ENCODE results near the gene RIN1.

GRCh38 chr11:66333896-66334604 is 2.2 kb downstream of the RIN1 start:
- TF ChIP-seq CTCF (IDR thresholded peaks at IDR 0.05; ENCODE audit: poor library complexity), result no peak
- no peak for TF ChIP-seq EZH2 (IDR thresholded peaks at IDR 0.05; ENCODE audit: borderline replicate concordance)
- no peak for TF ChIP-seq EZH2phosphoT487 (IDR thresholded peaks at IDR 0.05; ENCODE audit: low read depth, severe bottlenecking, unreplicated experiment)

Measured in hepatocyte (in vitro differentiated cells).